ENCODE measurements around the gene HES4.

Gene HES4

GRCh38 chr1:953524-954320 is 46.2 kb downstream of the HES4 start:
- Histone ChIP-seq H3K9me3 (ENCODE audit: control insufficient read depth, low read depth, low read length) (no peaks in the 10 kb centered on the region), H3K4me3 (ENCODE audit: low read length) (no peak overlapping the region), H3K27me3 (ENCODE audit: control insufficient read depth, insufficient read depth, low read length) (no peaks in the 10 kb centered on the region), H3K36me3 (ENCODE audit: control insufficient read depth, low read depth, low read length) (peaks cover 65% of the 10 kb centered on the region), H3K4me1 (ENCODE audit: control insufficient read depth, low read depth, low read length) (no peaks in the 10 kb centered on the region), H3K9ac (ENCODE audit: low read length) (no peak overlapping the region), H3K27ac (ENCODE audit: low read length) (no peak overlapping the region)

- Histone ChIP-seq H3K36me3 (ENCODE audit: control insufficient read depth, low read depth, low read length) (peaks cover 73% of the 10 kb centered on the region), H3K27ac (ENCODE audit: low read length) (no peak overlapping the region), H3K9me3 (ENCODE audit: control insufficient read depth, low read depth, low read length) (no peaks in the 10 kb centered on the region), H3K4me3 (ENCODE audit: low read length) (no peak overlapping the region), H3K4me1 (ENCODE audit: control insufficient read depth, low read depth, low read length) (no peaks in the 10 kb centered on the region), H3K27me3 (ENCODE audit: control insufficient read depth, insufficient read depth, low read length) (no peaks in the 10 kb centered on the region), H3K9ac (ENCODE audit: low read length) (no peak overlapping the region)
Observed at GRCh38 chr1:952603-953002, 47.3 kb downstream of the HES4 start.

- Histone ChIP-seq H3K27ac (ENCODE audit: low read length) (no peak overlapping the region), H3K4me3 (ENCODE audit: low read length) (no peak overlapping the region), H3K36me3 (ENCODE audit: control insufficient read depth, low read depth, low read length) (peaks cover 74% of the 10 kb centered on the region), H3K4me1 (ENCODE audit: control insufficient read depth, low read depth, low read length) (no peaks in the 10 kb centered on the region), H3K9ac (ENCODE audit: low read length) (no peak overlapping the region), H3K27me3 (ENCODE audit: control insufficient read depth, insufficient read depth, low read length) (no peaks in the 10 kb centered on the region), H3K9me3 (ENCODE audit: control insufficient read depth, low read depth, low read length) (no peaks in the 10 kb centered on the region)
Observed at GRCh38 chr1:952201-952600, 47.7 kb downstream of the HES4 start.

GRCh38 chr1:951364-951763 is 48.5 kb downstream of the HES4 start:
- H3K9me3 ChIP-seq (ENCODE audit: control insufficient read depth, low read depth, low read length) = no peaks in the 10 kb centered on the region
- no peak overlapping the region for H3K4me3 ChIP-seq (ENCODE audit: low read length)
- peaks cover 76% of the 10 kb centered on the region for H3K36me3 ChIP-seq (ENCODE audit: control insufficient read depth, low read depth, low read length)
- H3K4me1 ChIP-seq (ENCODE audit: control insufficient read depth, low read depth, low read length) = no peaks in the 10 kb centered on the region
- no peak overlapping the region for H3K9ac ChIP-seq (ENCODE audit: low read length)
- H3K27me3 ChIP-seq (ENCODE audit: control insufficient read depth, insufficient read depth, low read length) = no peaks in the 10 kb centered on the region
- H3K27ac ChIP-seq (ENCODE audit: low read length) = no peak overlapping the region

GRCh38 chr1:950881-951280 is 49.0 kb downstream of the HES4 start:
- Histone ChIP-seq H3K27me3 (ENCODE audit: control insufficient read depth, insufficient read depth, low read length) (no peaks in the 10 kb centered on the region), H3K36me3 (ENCODE audit: control insufficient read depth, low read depth, low read length) (peaks cover 72% of the 10 kb centered on the region), H3K4me1 (ENCODE audit: control insufficient read depth, low read depth, low read length) (no peaks in the 10 kb centered on the region), H3K9me3 (ENCODE audit: control insufficient read depth, low read depth, low read length) (no peaks in the 10 kb centered on the region), H3K9ac (ENCODE audit: low read length) (no peak overlapping the region), H3K27ac (ENCODE audit: low read length) (no peak overlapping the region), H3K4me3 (ENCODE audit: low read length) (no peak overlapping the region)

- H3K9ac ChIP-seq (ENCODE audit: low read length) = no peak overlapping the region
- peaks cover 65% of the 10 kb centered on the region for H3K36me3 ChIP-seq (ENCODE audit: control insufficient read depth, low read depth, low read length)
- no peak overlapping the region for H3K4me3 ChIP-seq (ENCODE audit: low read length)
- no peak overlapping the region for H3K27ac ChIP-seq (ENCODE audit: low read length)
- no peaks in the 10 kb centered on the region for H3K9me3 ChIP-seq (ENCODE audit: control insufficient read depth, low read depth, low read length)
- H3K4me1 ChIP-seq (ENCODE audit: control insufficient read depth, low read depth, low read length) = no peaks in the 10 kb centered on the region
- H3K27me3 ChIP-seq (ENCODE audit: control insufficient read depth, insufficient read depth, low read length) = no peaks in the 10 kb centered on the region
Observed at GRCh38 chr1:950268-950667, 49.6 kb downstream of the HES4 start.
